Body of pancreas (tissue), 4 donors: ENCODE measurements around the gene ZNF570. TPM values are rescaled to one million over a fixed set of nuclear protein-coding genes. Genes with fewer than 3 reads are reported as not detected.
A peak's percentile ranks its signal among the peaks of the same experiment; 100 is the strongest.

Experiments used
- ATAC-seq: fragments of 150-250 bp; one replicate; pipeline ENCODE4 v1.9.1; 2016
- DNase-seq, 4 donors: peaks; one replicate each; pipeline ENCODE4 v3.0.0-alpha.2; 2019
- H3K27ac ChIP-seq, 4 donors: fragments of 200-600 bp; sonication (generic); 1 replicate in 3 of 4; 2 replicates in 1 of 4; pipeline versions ENCODE4 v1.5.1 to v1.6.1; 2016 to 2019; ENCODE audit warnings: mild to moderate bottlenecking in 1 of 4, mixed read lengths in 1 of 4, moderate library complexity in 1 of 4
- H3K27me3 ChIP-seq, 2 donors: fragments of 200-600 bp; sonication (generic); one replicate each; pipeline ENCODE4 v1.6.0; 2016; ENCODE audit warnings: mild to moderate bottlenecking in 1 of 2
- H3K36me3 ChIP-seq, 2 donors: fragments of 200-600 bp; sonication (generic); replicated peaks in 1 of 2; 2 replicates each; pipeline ENCODE4 v1.5.1; 2016; ENCODE audit warnings: low read depth in 2 of 2; ENCODE audit not compliant: insufficient read depth in 1 of 2
- H3K4me1 ChIP-seq: fragments of 200-600 bp; sonication (generic); one replicate; pipeline ENCODE4 v1.6.0; 2016
- H3K4me3 ChIP-seq, 2 donors: fragments of 200-600 bp; sonication (generic); 1 replicate in 1 of 2; 2 replicates in 1 of 2; pipeline ENCODE4 v1.5.1; 2016 to 2019
- H3K9me3 ChIP-seq, 3 donors: fragments of 200-600 bp; sonication (generic); 1 replicate in 2 of 3; 2 replicates in 1 of 3; pipeline ENCODE4 v1.5.1; 2016
- CTCF ChIP-seq, 7 experiments: fragments of 450-650 bp in 4 of 7; fragments of 200-600 bp in 3 of 7; sonication (generic) in 3 of 7; IDR thresholded peaks; one replicate each; pipeline ENCODE4 v1.5.1; 2016 to 2019; ENCODE audit warnings: antibody characterized with exemption in 7 of 7
- POLR2A ChIP-seq, 3 donors: fragments of 450-650 bp; IDR thresholded peaks; one replicate each; pipeline ENCODE4 v1.6.1; 2016; ENCODE audit warnings: antibody characterized with exemption in 3 of 3, mild to moderate bottlenecking in 2 of 3
- WGBS, 2 donors: methylation state at CpG; one replicate each; pipeline ENCODE4 v1.1.5; 2017; 5-methylcytosine and 5-hydroxymethylcytosine counted together
- intact Hi-C: fragments of 100-400 bp; cut with DNase I; formaldehyde crosslinking; loops from one replicate; pipeline ENCODE4 v1.15.1; 2023
- total RNA-seq, 2 donors: library from RNA; depleted of rRNA; stranded (reverse); fragments of >200 nt; gene quantifications; one replicate each; pipeline ENCODE4 v1.1.0, GENCODE V29; 2016

The ZNF570 gene
- total RNA-seq, 2 donors from 2014 or later = 0.99 to 2.9 TPM

- H3K27ac ChIP-seq = peak overlapping the region; percentile 2 to 92 (median 71)
- intact Hi-C loops = loop anchor here (10.0 kb wide), 1 partner anchor 143 kb away; no protein-coding TSS in a partner anchor
- H3K4me1 ChIP-seq = peaks cover 24% of the 10 kb centered on the region
- H3K9me3 ChIP-seq = no peaks in the 10 kb centered on the region
- ATAC-seq (no peak), DNase-seq (no peak)
- no peak for TF ChIP-seq POLR2A (IDR thresholded peaks at IDR 0.05)
- no peak for TF ChIP-seq CTCF (IDR thresholded peaks at IDR 0.05)
- H3K4me3 ChIP-seq = peak overlapping the region; percentile 29 to 44
- no peaks in the 10 kb centered on the region for H3K27me3 ChIP-seq
- 15 to 23% methylated on average over 18 of the region's 18 CpGs for WGBS, 2 donors
- H3K36me3 ChIP-seq = no peaks in the 10 kb centered on the region
These were observed 1.5 kb upstream of the ZNF570 start for GRCh38 chr19:37467608-37468090.

- H3K36me3 ChIP-seq = no peaks in the 10 kb centered on the region
- intact Hi-C loops = no loop called here
- H3K4me3 ChIP-seq = no peak overlapping the region
- no peak for DNase-seq
- H3K9me3 ChIP-seq = peaks cover 0 to 4% (median 0%) of the 10 kb centered on the region in 3 donors
- WGBS, 2 donors = 55 to 58% methylated on average over 4 of the region's 4 CpGs
- TF ChIP-seq CTCF (IDR thresholded peaks at IDR 0.05) = no peak
- TF ChIP-seq POLR2A (IDR thresholded peaks at IDR 0.05) = no peak
- peaks cover 24% of the 10 kb centered on the region for H3K4me1 ChIP-seq
- no peak for ATAC-seq
- H3K27ac ChIP-seq = no peak overlapping the region
- no peaks in the 10 kb centered on the region for H3K27me3 ChIP-seq
These were observed 1.1 kb downstream of the ZNF570 start for GRCh38 chr19:37470216-37470615.

- 97 to 98% methylated on average over 9 of the region's 9 CpGs for WGBS, 2 donors
- no peak for ATAC-seq
- peaks cover 20% of the 10 kb centered on the region for H3K4me1 ChIP-seq
- intact Hi-C loops = no loop called here
- H3K9me3 ChIP-seq = peaks cover 0 to 15% (median 0%) of the 10 kb centered on the region in 3 donors
- H3K27ac ChIP-seq = no peak overlapping the region
- no peaks in the 10 kb centered on the region for H3K27me3 ChIP-seq
- no peak overlapping the region for H3K4me3 ChIP-seq
- DNase-seq = no peak
- TF ChIP-seq CTCF (IDR thresholded peaks at IDR 0.05) = no peak
- TF ChIP-seq POLR2A (IDR thresholded peaks at IDR 0.05) = no peak
- peaks cover 3 to 14% of the 10 kb centered on the region in 2 donors for H3K36me3 ChIP-seq
These were observed 3.0 kb downstream of the ZNF570 start for GRCh38 chr19:37472165-37472564.

- Histone ChIP-seq H3K4me3 (no peak overlapping the region), H3K36me3 (peaks cover 20 to 27% of the 10 kb centered on the region in 2 donors), H3K4me1 (no peaks in the 10 kb centered on the region), H3K9me3 (peaks cover 0 to 76% (median 5%) of the 10 kb centered on the region in 3 donors), H3K27ac (no peak overlapping the region), H3K27me3 (no peaks in the 10 kb centered on the region)
- DNase-seq (no peak), ATAC-seq (no peak)
- intact Hi-C loops = no loop called here
- TF ChIP-seq CTCF (IDR thresholded peaks at IDR 0.05) = no peak
- TF ChIP-seq POLR2A (IDR thresholded peaks at IDR 0.05) = no peak
- 84 to 96% methylated on average over 8 of the region's 8 CpGs for WGBS, 2 donors
These were observed 15.4 kb downstream of the ZNF570 start for GRCh38 chr19:37484406-37485168.
